HG03432 (cell line): ENCODE measurements around the gene OR7G2.

ENCODE experiments used
- ATAC-seq: cut with Tn5 transposase; IDR thresholded peaks from one replicate; pipeline ENCODE4 v1.9.1; 2021; ENCODE audit warnings: mild to moderate bottlenecking, moderate library complexity; ENCODE audit not compliant: unreplicated experiment

The OR7G2 gene

GRCh38 chr19:9107375-9107774, at the start of gene OR7G2:
TSS of gene OR7G2 (minus strand) at chr19:9107475. CDS start at chr19:9103243, 4,232 bp downstream.
- no peak for ATAC-seq

GRCh38 chr19:9156304-9156703, 49.0 kb upstream of the OR7G2 start:
- ATAC-seq = no peak

GRCh38 chr19:9155591-9155990, 48.3 kb upstream of the OR7G2 start:
- ATAC-seq = no peak

GRCh38 chr19:9151367-9151766, 44.1 kb upstream of the OR7G2 start:
- ATAC-seq = no peak

- no peak for ATAC-seq
These were observed 43.4 kb upstream of the OR7G2 start for GRCh38 chr19:9150650-9151049.

- ATAC-seq = no peak
These were observed 42.7 kb upstream of the OR7G2 start for GRCh38 chr19:9149997-9150396.

- ATAC-seq = no peak
These were observed 41.4 kb upstream of the OR7G2 start for GRCh38 chr19:9148697-9149096.

- no peak for ATAC-seq
These were observed 39.6 kb upstream of the OR7G2 start for GRCh38 chr19:9146882-9147281.

- ATAC-seq = no peak
These were observed 37.6 kb upstream of the OR7G2 start for GRCh38 chr19:9144920-9145319.

GRCh38 chr19:9140159-9140874, 33.0 kb upstream of the OR7G2 start, which contains the start of gene ZNF317:
TSS of gene ZNF317 (plus strand) at chr19:9140397. CDS start at chr19:9156017, 15,620 bp downstream.
- ATAC-seq = peak; percentile 93

- ATAC-seq = peak; percentile 13
These were observed 32.4 kb upstream of the OR7G2 start for GRCh38 chr19:9139609-9140158.

- ATAC-seq = no peak
These were observed 25.1 kb upstream of the OR7G2 start for GRCh38 chr19:9132422-9132821.

GRCh38 chr19:9130965-9131364, 23.7 kb upstream of the OR7G2 start:
- ATAC-seq = no peak

GRCh38 chr19:9128171-9128570, 20.9 kb upstream of the OR7G2 start:
- ATAC-seq = no peak

GRCh38 chr19:9126900-9127405, 19.7 kb upstream of the OR7G2 start, which contains the start of gene OR7G3:
TSS of gene OR7G3 (minus strand) at chr19:9126950. CDS start at chr19:9126950, 0 bp downstream.
- no peak for ATAC-seq

- no peak for ATAC-seq
These were observed 9.3 kb upstream of the OR7G2 start for GRCh38 chr19:9116547-9116946.

GRCh38 chr19:9115307-9115813, 8.1 kb upstream of the OR7G2 start, which contains the start of gene OR7G1:
TSS of gene OR7G1 (minus strand) at chr19:9115763. CDS start at chr19:9115763, 0 bp downstream.
- ATAC-seq = no peak

GRCh38 chr19:9109959-9110358, 2.7 kb upstream of the OR7G2 start:
- no peak for ATAC-seq

- ATAC-seq = no peak
These were observed 20.5 kb downstream of the OR7G2 start, which contains the start of gene OR1M1 for GRCh38 chr19:9086761-9087160. TSS of gene OR1M1 (plus strand) at chr19:9087061. CDS start at chr19:9093245, 6,184 bp downstream.

GRCh38 chr19:9078651-9079050, 28.6 kb downstream of the OR7G2 start:
- ATAC-seq = no peak

GRCh38 chr19:9076901-9077300, 30.4 kb downstream of the OR7G2 start:
- no peak for ATAC-seq
